SKM-1 treated with dmso at 0.1 percent for 144 hours (cell line): ENCODE data around the gene ASIP.
"Not testable (repeated sequence)": the region's sequence is repeated elsewhere in the genome, so short reads cannot be mapped to it uniquely, and the experiment has no call there.

Experiments
- DNase-seq: peaks from one replicate; lab custom pipeline; 2025; ENCODE audit not compliant: unreplicated experiment; lab: John Stamatoyannopoulos, UW

ASIP gene

DNA sequence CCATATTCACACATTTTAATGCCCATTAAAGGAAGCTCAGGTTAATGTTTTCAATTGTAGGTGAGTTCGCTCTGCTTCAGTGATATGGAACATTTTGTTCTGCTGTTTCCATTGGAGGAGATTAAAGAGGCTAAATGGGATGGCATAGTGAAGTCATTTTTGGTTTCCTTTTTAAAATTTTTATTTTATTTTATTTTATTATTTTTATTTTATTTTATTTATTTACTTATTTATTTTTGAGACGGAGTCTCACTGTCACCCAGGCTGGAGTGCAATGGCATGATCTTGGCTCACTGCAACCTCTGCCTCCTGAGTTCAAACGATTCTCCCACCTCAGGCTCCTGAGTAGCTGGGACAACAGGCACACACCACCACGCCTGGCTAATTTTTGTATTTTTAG lies 792 bp downstream of the ASIP start:
- not testable (repeated sequence) for DNase-seq

GRCh38 chr20:34242879-34243278 lies 1.7 kb downstream of the ASIP start:
- no peak for DNase-seq

- DNase-seq: no peak
Observed at GRCh38 chr20:34243377-34243776, 2.2 kb downstream of the ASIP start.

DNA sequence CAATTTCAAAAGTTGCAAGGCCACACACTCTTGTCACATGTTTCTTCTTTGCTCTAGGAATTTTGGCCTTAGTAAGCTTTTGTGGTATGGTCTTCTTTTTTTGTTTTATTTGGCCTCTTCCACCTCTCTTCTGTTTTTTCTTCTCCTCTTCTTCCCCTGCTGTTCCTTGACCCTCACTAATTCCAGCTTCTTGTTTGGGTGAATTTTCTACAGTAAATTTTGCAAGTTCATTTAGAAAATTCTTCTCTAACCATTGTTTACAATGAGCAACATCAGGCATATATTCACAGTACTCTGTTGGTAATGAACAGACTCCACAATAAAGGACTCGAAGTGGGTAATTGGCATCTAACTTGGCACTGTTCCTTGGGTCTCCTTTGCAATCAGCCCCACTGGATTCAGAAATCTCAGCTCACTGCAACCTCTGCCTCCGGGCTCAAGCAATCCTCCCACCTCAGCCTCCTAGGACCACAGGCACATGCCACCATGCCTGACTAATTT lies 5.0 kb downstream of the ASIP start:
- no peak for DNase-seq

DNA sequence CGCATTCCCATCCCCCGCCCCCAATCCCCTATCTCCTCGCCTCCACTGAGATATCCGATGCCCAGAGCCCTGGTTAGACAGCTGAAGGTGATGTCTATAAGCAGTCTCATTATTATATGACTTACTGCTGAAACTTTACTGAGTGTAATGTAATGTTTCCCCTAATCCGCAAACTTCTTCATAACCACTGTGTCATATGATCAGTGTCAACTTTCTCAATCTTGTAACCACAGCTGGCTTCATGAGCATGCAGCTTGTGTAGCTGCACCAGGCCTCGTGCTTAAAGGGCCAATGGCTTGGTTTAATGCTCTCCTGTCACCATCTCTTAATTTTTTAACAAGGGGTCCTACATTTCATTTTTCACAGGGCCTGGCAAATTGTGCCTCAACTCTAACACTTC lies 8.1 kb downstream of the ASIP start:
- DNase-seq: peak; percentile 72

GRCh38 chr20:34250005-34250404 lies 8.8 kb downstream of the ASIP start:
- DNase-seq: no peak

DNA sequence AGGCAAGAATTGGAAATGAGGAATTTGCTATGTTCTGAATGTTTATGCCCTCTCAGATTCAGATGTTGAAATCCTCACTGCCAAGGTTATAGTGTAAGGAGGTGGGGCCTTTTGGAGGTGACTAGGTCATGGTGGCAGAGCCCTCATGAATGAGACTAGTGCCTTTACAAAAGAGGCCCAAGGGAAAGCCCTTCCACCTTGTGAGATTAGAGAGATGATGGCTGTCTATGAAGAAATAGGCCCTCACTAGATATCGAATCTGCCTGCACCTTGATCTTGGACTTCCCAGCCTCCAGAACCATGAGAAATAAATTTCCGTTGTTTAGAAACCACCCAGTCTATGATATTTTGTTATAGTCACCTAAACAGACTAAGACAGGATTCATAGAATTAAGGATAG lies 10.4 kb downstream of the ASIP start:
- no peak for DNase-seq

DNA sequence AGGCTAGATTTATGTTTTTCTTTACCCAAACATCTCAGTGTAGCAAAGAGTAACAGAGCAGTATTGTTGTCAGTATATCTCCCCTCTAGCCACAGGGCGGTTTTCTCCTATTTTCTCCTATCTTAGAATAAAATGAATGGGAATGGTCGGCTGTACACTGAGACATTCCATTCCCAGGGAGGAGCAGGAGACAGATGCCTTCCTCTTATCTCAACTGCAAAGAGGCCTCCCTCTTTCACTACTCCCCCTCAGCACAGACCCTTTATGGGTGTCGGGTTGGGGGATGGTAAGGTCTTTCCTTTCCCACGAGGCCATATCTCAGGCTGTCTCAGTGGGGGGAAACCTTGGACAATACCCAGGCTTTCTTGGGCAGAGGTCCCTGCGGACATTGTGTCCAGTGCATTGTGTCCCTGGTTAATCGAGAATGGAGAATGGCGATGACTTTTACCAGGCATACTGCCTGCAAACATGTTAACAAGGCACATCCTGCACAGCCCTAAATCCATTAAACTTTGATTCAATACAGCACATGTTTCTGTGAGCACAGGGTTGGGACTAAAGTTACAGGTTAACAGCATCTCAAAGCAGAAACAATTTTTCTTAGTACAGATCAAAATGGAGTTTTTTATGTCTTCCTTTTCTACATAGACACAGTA lies 11.3 kb downstream of the ASIP start:
- DNase-seq: not testable (repeated sequence)

DNA sequence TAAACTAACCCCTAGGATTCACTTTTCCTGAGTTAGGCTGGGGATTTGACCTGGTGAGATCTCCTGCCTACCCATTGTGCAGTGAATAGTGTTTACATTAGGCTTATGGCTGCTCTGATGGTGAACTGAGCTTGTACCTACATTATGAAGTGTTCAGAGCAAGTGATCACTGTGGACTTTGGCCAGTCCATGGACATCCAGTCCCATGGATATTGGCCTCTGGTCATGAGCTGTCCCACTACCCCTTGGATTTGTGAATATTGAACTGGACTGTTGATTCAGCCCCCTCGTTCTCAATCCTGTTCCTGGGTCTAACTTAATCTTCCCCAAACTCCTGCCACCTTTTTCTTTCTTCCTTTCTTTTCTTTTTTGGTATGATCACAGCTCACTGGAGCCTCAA lies 13.8 kb downstream of the ASIP start:
- DNase-seq: no peak

GRCh38 chr20:34256629-34257124 lies 15.5 kb downstream of the ASIP start:
- DNase-seq: no peak

GRCh38 chr20:34260208-34260942 lies 19.2 kb downstream of the ASIP start:
- DNase-seq: no peak

DNA sequence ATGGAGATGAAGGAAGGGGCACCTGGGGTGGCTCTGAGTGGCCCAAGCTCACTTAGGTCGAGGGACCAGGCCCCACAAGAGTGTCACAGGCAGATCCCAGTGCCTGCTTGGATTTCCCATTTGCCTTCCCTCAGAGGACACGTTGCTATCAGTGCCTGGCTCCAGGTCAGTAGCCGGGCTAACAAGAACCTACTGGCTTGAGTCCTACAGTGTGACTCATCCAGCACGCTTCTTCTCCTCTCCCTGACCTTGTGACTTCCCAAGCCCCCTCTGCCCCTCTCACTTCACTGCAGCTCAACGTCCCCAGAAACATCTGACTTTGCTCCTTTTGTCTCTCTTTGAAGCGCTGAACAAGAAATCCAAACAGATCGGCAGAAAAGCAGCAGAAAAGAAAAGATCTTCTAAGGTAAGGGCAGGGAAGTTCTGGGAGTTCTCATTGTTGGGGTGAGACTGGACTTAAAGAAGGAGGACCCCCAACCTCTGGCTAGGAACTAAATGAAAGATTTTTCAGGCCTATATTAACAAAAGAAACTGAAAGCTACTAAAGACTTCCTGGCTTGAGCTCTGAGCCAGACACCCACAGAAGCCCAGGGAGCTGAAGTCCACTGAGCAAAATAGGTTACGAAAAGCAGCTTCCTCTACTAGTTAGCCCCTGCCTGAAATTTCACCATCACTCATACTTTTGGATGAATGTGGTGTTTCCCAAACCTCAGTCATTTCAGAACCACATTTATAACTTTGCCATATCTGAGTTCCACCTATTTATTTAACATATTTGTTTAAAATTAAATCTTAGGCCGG lies 21.5 kb downstream of the ASIP start:
- DNase-seq: peak; percentile 72

GRCh38 chr20:34263468-34263867 lies 22.2 kb downstream of the ASIP start:
- not testable (repeated sequence) for DNase-seq

DNA sequence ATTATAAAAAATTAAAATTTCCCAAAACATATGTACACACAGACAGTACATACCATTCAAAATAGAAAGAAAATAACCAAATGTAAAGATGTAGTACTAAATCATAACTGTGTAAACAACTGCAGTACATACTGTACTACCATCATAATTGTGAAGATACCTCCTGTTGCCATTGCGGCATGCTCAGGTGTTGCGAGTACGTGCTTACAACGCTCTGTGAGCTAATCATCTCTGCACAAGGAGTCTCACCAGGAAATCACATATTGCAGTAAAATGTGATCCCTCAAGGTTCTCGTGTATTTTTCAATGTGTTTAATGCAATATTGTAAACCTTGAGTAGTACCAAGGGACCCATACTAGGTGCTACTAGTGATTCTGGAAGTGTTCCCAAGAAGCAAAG lies 22.9 kb downstream of the ASIP start:
- no peak for DNase-seq

DNA sequence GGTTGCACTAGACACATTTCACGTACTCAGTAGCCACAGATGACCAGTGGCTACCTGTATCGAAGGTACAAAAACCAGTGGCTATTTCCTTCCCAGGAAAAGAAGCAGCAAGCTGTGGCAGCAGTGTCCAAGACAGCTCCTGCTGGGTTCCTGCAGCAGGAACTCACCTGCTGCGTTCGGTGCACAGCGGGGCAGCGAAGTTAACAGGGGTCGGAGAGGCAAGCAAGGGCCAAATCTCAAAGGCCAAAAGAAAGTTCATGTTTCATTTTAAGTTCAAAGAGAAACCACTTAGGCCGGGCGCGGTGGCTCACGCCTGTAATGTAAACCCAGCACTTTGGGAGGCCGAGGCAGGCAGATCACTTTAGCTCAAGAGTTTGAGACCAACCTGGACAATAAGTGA lies 26.9 kb downstream of the ASIP start:
- DNase-seq: no peak

DNA sequence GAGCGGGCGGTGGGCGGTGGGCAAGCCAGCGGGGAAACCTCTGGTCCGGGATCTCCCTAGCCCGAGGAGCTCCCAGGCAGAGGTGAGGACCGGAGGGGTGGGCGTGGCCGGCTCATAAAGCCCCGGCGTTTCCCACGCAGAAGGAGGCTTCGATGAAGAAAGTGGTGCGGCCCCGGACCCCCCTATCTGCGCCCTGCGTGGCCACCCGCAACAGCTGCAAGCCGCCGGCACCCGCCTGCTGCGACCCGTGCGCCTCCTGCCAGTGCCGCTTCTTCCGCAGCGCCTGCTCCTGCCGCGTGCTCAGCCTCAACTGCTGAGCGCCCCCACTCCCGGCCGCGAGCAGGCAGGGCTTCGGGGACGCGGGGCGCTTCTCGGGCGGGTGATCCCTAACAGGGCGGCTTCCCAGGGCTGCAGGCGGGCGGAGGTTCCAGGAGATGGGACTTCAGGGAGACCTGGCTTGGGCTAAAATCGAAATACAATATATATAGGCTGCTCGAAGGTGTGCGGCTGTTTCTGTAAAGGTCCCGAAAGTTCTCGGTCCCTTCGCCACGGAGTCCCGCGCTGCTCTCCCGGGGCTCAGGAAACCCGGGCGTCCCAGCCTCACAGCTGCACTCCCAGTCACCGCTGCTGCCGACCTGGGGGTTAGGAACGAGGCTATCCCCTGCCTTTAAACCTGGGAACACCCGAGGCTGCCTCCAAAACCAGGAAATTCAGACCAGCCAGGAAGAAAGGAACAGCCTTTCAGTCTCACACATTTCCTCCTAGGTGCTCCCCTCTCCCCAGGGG lies 27.8 kb downstream of the ASIP start:
- no peak for DNase-seq

GRCh38 chr20:34269996-34270627 lies 28.9 kb downstream of the ASIP start:
- DNase-seq: no peak

DNA sequence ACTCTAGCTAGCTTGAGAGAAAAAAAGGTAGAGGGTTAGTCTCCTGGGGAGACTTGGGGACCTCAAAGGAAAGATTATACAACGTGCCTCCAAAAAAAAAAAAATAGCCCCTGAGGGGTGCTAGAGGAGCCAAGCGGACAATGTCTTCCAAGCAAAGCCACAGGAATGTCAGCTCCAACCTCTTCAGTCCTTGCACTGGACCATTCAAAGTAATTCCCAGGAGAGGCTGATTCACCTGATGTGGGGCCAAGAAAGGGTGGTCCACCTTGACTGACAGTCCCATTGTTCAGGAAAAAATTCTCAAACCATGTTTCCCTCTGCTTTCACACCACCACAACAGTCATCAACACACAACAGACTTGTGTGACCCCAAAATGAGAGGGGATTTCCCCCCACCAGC lies 30.7 kb downstream of the ASIP start:
- no peak for DNase-seq

DNA sequence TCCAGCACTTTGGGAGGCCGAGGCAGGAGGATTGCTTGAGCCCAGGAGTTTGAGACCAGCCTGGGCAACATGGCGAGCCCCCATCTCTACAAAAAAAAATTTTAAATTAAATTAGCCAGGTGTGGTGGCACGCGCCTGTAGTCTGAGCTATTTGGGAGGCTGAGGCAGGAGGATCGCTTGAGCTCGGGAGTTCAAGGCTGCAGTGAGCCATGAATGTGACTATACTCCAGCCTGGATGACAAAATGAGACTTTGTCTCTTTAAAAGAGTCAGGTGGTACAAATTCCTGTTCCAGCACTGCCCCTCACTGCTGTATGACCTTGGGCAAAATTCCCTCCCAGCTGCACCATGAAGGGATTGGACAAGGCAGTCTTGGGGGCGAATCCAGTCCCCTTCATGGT lies 33.5 kb downstream of the ASIP start:
- DNase-seq: no peak

DNA sequence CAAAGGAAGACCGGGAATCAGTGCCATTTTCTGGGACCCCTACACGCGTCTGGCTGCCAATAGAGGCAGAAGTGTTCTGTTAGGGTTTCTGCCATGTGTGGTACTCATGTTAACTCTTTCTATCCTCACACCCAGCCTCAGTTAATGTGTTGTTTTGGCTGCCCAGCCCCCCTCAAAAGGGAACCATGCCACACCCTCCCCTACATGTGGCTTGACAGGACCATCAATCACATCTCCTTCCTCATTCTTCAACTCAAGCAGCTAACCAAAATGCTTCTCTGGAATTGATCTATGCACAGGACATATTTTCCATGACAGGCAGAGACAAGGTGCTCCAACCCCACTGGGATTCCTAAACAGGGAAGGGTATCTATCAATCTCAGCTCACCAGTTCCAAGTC lies 40.0 kb downstream of the ASIP start:
- no peak for DNase-seq
